Thyroid gland (tissue), 4 donors: ENCODE data around the gene TTF1. TPM values are rescaled to one million over a fixed set of nuclear protein-coding genes. Genes with fewer than 3 reads are reported as not detected.
"Not testable (repeated sequence)": the region's sequence is repeated elsewhere in the genome, so short reads cannot be mapped to it uniquely, and the experiment has no call there.

Experiments
- DNase-seq, 2 donors: peaks; one replicate each; pipeline ENCODE4 v3.0.0-alpha.2; 2019
- H3K27ac ChIP-seq, 3 donors: fragments of 200-600 bp; sonication (generic); 1 replicate in 2 of 3; 2 replicates in 1 of 3; pipeline ENCODE4 v1.5.1; 2016 to 2019; ENCODE audit warnings: mild to moderate bottlenecking in 1 of 3, moderate library complexity in 1 of 3
- H3K27me3 ChIP-seq: fragments of 200-600 bp; sonication (generic); one replicate; pipeline ENCODE4 v1.5.1; 2019
- H3K36me3 ChIP-seq, 2 donors: fragments of 200-600 bp; sonication (generic); one replicate each; pipeline ENCODE4 v1.5.1; 2016 to 2019
- H3K4me1 ChIP-seq, 2 donors: fragments of 200-600 bp; sonication (generic); one replicate each; pipeline ENCODE4 v1.5.1; 2017 to 2019
- H3K4me3 ChIP-seq, 3 donors: fragments of 200-600 bp; sonication (generic); replicated peaks in 1 of 3; 1 replicate in 2 of 3; 2 replicates in 1 of 3; pipeline ENCODE4 v1.5.1; 2016; ENCODE audit warnings: mild to moderate bottlenecking in 1 of 3
- H3K9me3 ChIP-seq: fragments of 200-600 bp; sonication (generic); one replicate; pipeline ENCODE4 v1.5.1; 2017
- CTCF ChIP-seq, 6 experiments: fragments of 200-600 bp in 3 of 6; fragments of 450-650 bp in 3 of 6; sonication (generic) in 3 of 6; IDR thresholded peaks; one replicate each; pipeline ENCODE4 v1.5.1; 2016 to 2019; ENCODE audit warnings: antibody characterized with exemption in 6 of 6, mild to moderate bottlenecking in 2 of 6, inconsistent platforms in 1 of 6, moderate library complexity in 1 of 6
- POLR2A ChIP-seq, 2 donors: fragments of 450-650 bp; IDR thresholded peaks; one replicate each; pipeline ENCODE4 v1.6.1; 2017; ENCODE audit warnings: antibody characterized with exemption in 2 of 2, mild to moderate bottlenecking in 2 of 2, moderate library complexity in 1 of 2
- WGBS, 2 donors: methylation state at CpG; one replicate each; pipeline ENCODE4 v1.1.5; 2017; 5-methylcytosine and 5-hydroxymethylcytosine counted together
- intact Hi-C: fragments of 100-400 bp; cut with DNase I; formaldehyde crosslinking; loops from one replicate; pipeline ENCODE4 v1.15.1; 2023
- total RNA-seq, 4 donors: library from RNA; depleted of rRNA; stranded (reverse); fragments of >200 nt; gene quantifications; one replicate each; pipeline ENCODE4 v1.2.3, GENCODE V29; 2016

The TTF1 gene
- total RNA-seq, 4 donors from 2014 or later: 10.8 to 19.3 (median 13.6) TPM

- no peaks in the 10 kb centered on the region for H3K4me1 ChIP-seq
- no peak overlapping the region for H3K4me3 ChIP-seq
- H3K9me3 ChIP-seq: no peaks in the 10 kb centered on the region
- H3K27me3 ChIP-seq: no peaks in the 10 kb centered on the region
- intact Hi-C loops: no loop called here
- TF ChIP-seq CTCF (IDR thresholded peaks at IDR 0.05) (no peak), POLR2A (IDR thresholded peaks at IDR 0.05) (no peak)
- 85 to 94% methylated on average over 10 of the region's 10 CpGs for WGBS, 2 donors
- DNase-seq: no peak
- no peak overlapping the region for H3K27ac ChIP-seq
- peaks cover 29 to 39% of the 10 kb centered on the region in 2 donors for H3K36me3 ChIP-seq
Measured at GRCh38 chr9:132383462-132383883, 23.2 kb downstream of the TTF1 start.

- TF ChIP-seq POLR2A (IDR thresholded peaks at IDR 0.05) (no peak), CTCF (IDR thresholded peaks at IDR 0.05) (no peak)
- Histone ChIP-seq H3K4me1 (no peaks in the 10 kb centered on the region), H3K4me3 (no peak overlapping the region), H3K9me3 (no peaks in the 10 kb centered on the region), H3K27me3 (no peaks in the 10 kb centered on the region), H3K36me3 (peaks cover 18 to 31% of the 10 kb centered on the region in 2 donors), H3K27ac (no peak overlapping the region)
- 84 to 91% methylated on average over 9 of the region's 9 CpGs for WGBS, 2 donors
- intact Hi-C loops: no loop called here
- DNase-seq: no peak
Measured at GRCh38 chr9:132381966-132382541, 24.6 kb downstream of the TTF1 start.

GRCh38 chr9:132378416-132378815, 28.2 kb downstream of the TTF1 start:
- 94 to 96% methylated on average over 3 of the region's 3 CpGs for WGBS, 2 donors

GRCh38 chr9:132377769-132378168, 28.9 kb downstream of the TTF1 start:
- H3K27me3 ChIP-seq, H3K27ac ChIP-seq, H3K4me1 ChIP-seq, DNase-seq, H3K9me3 ChIP-seq, intact Hi-C loops, H3K4me3 ChIP-seq: not testable (repeated sequence)
- peaks cover 0 to 17% of the 10 kb centered on the region in 2 donors for H3K36me3 ChIP-seq
- WGBS, 2 donors: 90 to 96% methylated on average over 2 of the region's 2 CpGs

More at GRCh38 chr9:132378416-132378815, 28.2 kb downstream of the TTF1 start:
- H3K4me1 ChIP-seq, H3K27ac ChIP-seq, H3K9me3 ChIP-seq, H3K27me3 ChIP-seq, H3K4me3 ChIP-seq, DNase-seq, intact Hi-C loops: not testable (repeated sequence)
- peaks cover 0 to 17% of the 10 kb centered on the region in 2 donors for H3K36me3 ChIP-seq

GRCh38 chr9:132372177-132373095, 34.2 kb downstream of the TTF1 start:
- Histone ChIP-seq H3K4me1 (no peaks in the 10 kb centered on the region), H3K9me3 (no peaks in the 10 kb centered on the region), H3K36me3 (peaks cover 0 to 11% of the 10 kb centered on the region in 2 donors), H3K4me3 (no peak overlapping the region), H3K27me3 (no peaks in the 10 kb centered on the region), H3K27ac (peak overlapping the region in 2 of 3 donors; percentile 36 to 65)
- DNase-seq: peak; percentile 21 to 27
- intact Hi-C loops: no loop called here
- 71 to 74% methylated on average over 14 of the region's 14 CpGs for WGBS, 2 donors
- TF ChIP-seq CTCF (IDR thresholded peaks at IDR 0.05) (no peak), POLR2A (IDR thresholded peaks at IDR 0.05) (no peak)

- no peak overlapping the region for H3K27ac ChIP-seq
- peaks cover 0 to 3% of the 10 kb centered on the region in 2 donors for H3K36me3 ChIP-seq
- H3K27me3 ChIP-seq: no peaks in the 10 kb centered on the region
- intact Hi-C loops: no loop called here
- DNase-seq: no peak
- TF ChIP-seq CTCF (IDR thresholded peaks at IDR 0.05): no peak
- no peak for TF ChIP-seq POLR2A (IDR thresholded peaks at IDR 0.05)
- H3K4me1 ChIP-seq: no peaks in the 10 kb centered on the region
- no peaks in the 10 kb centered on the region for H3K9me3 ChIP-seq
- WGBS, 2 donors: 94 to 95% methylated on average over 4 of the region's 4 CpGs
- no peak overlapping the region for H3K4me3 ChIP-seq
Measured at GRCh38 chr9:132370592-132370991, 36.0 kb downstream of the TTF1 start.
